ENCODE results near the gene MMP28. TPM values are rescaled to one million over a fixed set of nuclear protein-coding genes. Genes with fewer than 3 reads are reported as not detected.

MMP28 gene
- total RNA-seq, 3 donors from 2014 or later: 5.6 to 25.6 (median 12.3) TPM

DNA sequence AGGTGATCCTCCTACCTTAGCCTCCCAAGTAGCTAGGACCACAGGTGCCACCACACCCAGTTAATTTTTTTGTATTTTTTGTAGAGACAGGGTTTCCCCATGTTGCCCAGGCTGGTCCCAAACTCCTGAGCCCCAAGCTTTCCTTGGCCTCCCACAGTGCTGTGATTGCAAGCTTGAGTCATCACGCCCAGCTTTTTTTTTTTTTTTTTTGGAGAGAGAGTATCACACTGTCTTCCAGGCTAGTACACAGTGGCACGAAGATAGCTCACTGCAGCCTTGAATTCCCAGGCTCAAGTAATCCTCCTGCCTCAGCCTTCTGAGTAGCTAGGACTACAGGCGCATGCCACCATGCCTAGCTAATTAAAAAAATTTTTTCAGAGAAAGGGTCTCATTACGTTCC, 46.1 kb upstream of the MMP28 start:
- H3K36me3 ChIP-seq: no peaks in the 10 kb centered on the region
- TF ChIP-seq POLR2AphosphoS5 (IDR thresholded peaks at IDR 0.05): no peak
- TF ChIP-seq POLR2A (IDR thresholded peaks at IDR 0.05): no peak
- TF ChIP-seq, protein P1, sequence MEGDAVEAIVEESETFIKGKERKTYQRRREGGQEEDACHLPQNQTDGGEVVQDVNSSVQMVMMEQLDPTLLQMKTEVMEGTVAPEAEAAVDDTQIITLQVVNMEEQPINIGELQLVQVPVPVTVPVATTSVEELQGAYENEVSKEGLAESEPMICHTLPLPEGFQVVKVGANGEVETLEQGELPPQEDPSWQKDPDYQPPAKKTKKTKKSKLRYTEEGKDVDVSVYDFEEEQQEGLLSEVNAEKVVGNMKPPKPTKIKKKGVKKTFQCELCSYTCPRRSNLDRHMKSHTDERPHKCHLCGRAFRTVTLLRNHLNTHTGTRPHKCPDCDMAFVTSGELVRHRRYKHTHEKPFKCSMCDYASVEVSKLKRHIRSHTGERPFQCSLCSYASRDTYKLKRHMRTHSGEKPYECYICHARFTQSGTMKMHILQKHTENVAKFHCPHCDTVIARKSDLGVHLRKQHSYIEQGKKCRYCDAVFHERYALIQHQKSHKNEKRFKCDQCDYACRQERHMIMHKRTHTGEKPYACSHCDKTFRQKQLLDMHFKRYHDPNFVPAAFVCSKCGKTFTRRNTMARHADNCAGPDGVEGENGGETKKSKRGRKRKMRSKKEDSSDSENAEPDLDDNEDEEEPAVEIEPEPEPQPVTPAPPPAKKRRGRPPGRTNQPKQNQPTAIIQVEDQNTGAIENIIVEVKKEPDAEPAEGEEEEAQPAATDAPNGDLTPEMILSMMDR (IDR thresholded peaks at IDR 0.05): no peak

DNA sequence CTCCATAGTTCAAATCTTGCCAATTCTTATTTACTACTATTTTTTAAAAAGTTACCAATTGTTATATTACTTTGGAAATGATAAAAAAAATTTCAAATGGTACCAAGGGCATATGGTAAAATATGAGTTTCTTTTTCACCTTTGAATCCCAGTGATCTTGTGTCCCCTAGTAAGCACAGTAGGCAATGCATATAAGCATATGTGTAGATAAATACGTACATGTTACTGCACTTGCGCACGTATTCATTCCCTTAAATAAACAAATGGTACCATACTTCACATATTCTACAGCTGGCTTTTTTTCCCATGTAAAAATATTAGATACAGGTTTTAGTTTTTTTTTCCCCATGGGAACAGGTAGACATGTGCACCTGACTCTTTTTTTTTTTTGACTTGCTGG, 45.7 kb upstream of the MMP28 start:
- H3K36me3 ChIP-seq: no peaks in the 10 kb centered on the region
- TF ChIP-seq POLR2A (IDR thresholded peaks at IDR 0.05) (no peak), POLR2AphosphoS5 (IDR thresholded peaks at IDR 0.05) (no peak)
- TF ChIP-seq, protein P1 (IDR thresholded peaks at IDR 0.05): no peak
- intact Hi-C loops (cut with DNase I; ENCODE audit: low total_unique reads): no loop called here

More for the DNA sequence above, 46.1 kb upstream of the MMP28 start:
- Histone ChIP-seq H3K9me3 (no peaks in the 10 kb centered on the region), H3K27me3 (no peaks in the 10 kb centered on the region), H3K4me1 (no peaks in the 10 kb centered on the region), H3K27ac (no peak overlapping the region), H3K4me3 (no peak overlapping the region)
- no peak for DNase-seq (ENCODE audit: low spot score in 2 of 2)
- intact Hi-C loops (cut with DNase I; ENCODE audit: low total_unique reads): no loop called here

DNA sequence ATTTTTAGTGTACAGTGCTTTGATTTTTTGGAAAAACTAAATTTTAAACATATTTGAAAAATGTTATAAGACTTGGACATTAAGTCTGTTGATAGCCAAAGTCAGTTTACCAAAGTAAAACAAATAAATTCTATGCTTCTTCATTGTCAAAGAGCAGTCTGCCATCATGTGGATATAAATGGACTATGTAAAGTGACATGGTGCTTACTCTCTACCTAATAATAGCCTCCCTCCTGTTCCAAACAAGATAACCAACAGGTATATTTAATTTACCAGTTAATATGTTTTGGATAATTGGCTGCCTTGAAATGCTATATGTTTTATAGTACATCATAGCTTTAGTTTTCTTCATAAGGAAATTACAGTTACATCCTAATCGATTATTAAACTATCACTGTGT, 29.8 kb upstream of the MMP28 start:
- H3K9me3 ChIP-seq: no peaks in the 10 kb centered on the region
- DNase-seq (ENCODE audit: low spot score in 2 of 2): no peak
- H3K4me1 ChIP-seq: no peaks in the 10 kb centered on the region
- no peaks in the 10 kb centered on the region for H3K36me3 ChIP-seq
- no peak overlapping the region for H3K27ac ChIP-seq
- intact Hi-C loops (cut with DNase I; ENCODE audit: low total_unique reads): no loop called here
- TF ChIP-seq, protein P1 (IDR thresholded peaks at IDR 0.05): no peak
- TF ChIP-seq POLR2AphosphoS5 (IDR thresholded peaks at IDR 0.05) (no peak), POLR2A (IDR thresholded peaks at IDR 0.05) (no peak)
- H3K27me3 ChIP-seq: no peaks in the 10 kb centered on the region
- no peak overlapping the region for H3K4me3 ChIP-seq

More for the DNA sequence above, 45.7 kb upstream of the MMP28 start:
- H3K9me3 ChIP-seq: no peaks in the 10 kb centered on the region
- H3K27me3 ChIP-seq: no peaks in the 10 kb centered on the region
- no peaks in the 10 kb centered on the region for H3K4me1 ChIP-seq
- DNase-seq (ENCODE audit: low spot score in 2 of 2): no peak
- no peak overlapping the region for H3K4me3 ChIP-seq
- no peak overlapping the region for H3K27ac ChIP-seq

DNA sequence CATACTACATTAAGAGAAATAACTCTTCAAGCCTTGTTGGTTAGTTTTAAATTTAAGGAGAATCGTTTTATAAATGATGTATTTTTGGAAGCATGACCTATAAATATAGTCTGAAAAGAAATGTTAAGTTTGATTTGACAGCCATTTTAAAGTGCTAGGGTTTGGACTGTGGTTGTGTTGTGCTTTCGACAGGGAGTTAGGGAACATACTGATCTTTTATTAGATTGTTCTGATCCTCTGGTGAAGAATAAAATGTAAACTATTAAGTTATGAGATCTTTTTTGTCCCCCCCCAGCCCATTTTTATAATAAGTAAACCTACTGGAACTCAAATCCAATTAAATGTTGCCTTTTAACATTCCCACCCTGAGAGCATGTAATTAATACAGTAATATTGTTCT, 25.9 kb upstream of the MMP28 start:
- no peaks in the 10 kb centered on the region for H3K27me3 ChIP-seq
- H3K4me1 ChIP-seq: no peaks in the 10 kb centered on the region
- no peak for DNase-seq (ENCODE audit: low spot score in 2 of 2)
- intact Hi-C loops (cut with DNase I; ENCODE audit: low total_unique reads): no loop called here
- H3K36me3 ChIP-seq: no peaks in the 10 kb centered on the region
- no peak overlapping the region for H3K4me3 ChIP-seq
- H3K27ac ChIP-seq: no peak overlapping the region
- H3K9me3 ChIP-seq: no peaks in the 10 kb centered on the region
- no peak for TF ChIP-seq POLR2AphosphoS5 (IDR thresholded peaks at IDR 0.05)

DNA sequence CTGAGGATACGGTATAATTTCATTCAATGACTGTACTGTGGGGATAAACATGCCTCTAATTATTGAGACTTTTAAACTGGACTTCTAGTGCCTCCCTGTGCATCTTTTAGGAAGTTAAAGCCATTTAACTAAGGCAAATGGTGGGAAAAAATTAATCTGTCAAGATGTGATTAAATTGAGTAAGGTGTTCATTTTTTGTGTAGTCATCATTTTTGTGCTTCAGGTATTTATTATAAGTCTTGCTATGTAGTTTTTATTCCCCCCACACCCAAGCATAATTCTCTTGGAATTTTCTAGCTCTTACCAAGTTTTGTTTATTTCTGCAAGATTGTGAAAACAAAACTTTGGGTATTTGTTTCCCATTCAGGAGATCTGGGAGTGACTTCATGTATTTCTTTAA, 24.0 kb upstream of the MMP28 start:
- Histone ChIP-seq H3K4me3 (no peak overlapping the region), H3K4me1 (no peaks in the 10 kb centered on the region), H3K36me3 (no peaks in the 10 kb centered on the region), H3K27me3 (no peaks in the 10 kb centered on the region), H3K27ac (no peak overlapping the region), H3K9me3 (no peaks in the 10 kb centered on the region)
- TF ChIP-seq POLR2A (IDR thresholded peaks at IDR 0.05) (no peak), POLR2AphosphoS5 (IDR thresholded peaks at IDR 0.05) (no peak)
- TF ChIP-seq, protein P1 (IDR thresholded peaks at IDR 0.05): no peak
- intact Hi-C loops (cut with DNase I; ENCODE audit: low total_unique reads): no loop called here
- DNase-seq (ENCODE audit: low spot score in 2 of 2): no peak

DNA sequence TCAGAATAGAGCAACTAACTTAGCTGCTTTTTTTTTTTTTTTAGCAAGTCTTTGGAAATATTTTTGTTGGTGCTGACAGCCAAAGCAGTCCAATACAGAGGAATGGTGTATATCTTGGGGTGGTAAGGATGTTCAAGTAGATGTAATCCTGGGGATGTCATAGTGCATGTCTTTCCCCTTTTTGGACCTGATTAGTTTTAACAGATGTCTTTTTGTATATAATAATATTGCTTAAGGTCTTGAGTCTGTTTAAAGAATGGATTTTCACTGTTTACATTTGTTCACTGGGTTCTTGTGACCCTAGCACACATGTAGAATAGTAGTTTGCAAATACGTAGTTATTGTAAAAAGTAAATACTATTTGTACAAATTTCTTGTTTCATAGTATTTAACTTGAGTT, 21.8 kb upstream of the MMP28 start:
- intact Hi-C loops (cut with DNase I; ENCODE audit: low total_unique reads): no loop called here
- TF ChIP-seq, protein P1 (IDR thresholded peaks at IDR 0.05): no peak
- TF ChIP-seq POLR2AphosphoS5 (IDR thresholded peaks at IDR 0.05) (no peak), POLR2A (IDR thresholded peaks at IDR 0.05) (no peak)
- H3K4me1 ChIP-seq: no peaks in the 10 kb centered on the region
- no peak overlapping the region for H3K27ac ChIP-seq
- no peak overlapping the region for H3K4me3 ChIP-seq
- no peak for DNase-seq (ENCODE audit: low spot score in 2 of 2)
- no peaks in the 10 kb centered on the region for H3K36me3 ChIP-seq
- H3K27me3 ChIP-seq: no peaks in the 10 kb centered on the region
- H3K9me3 ChIP-seq: no peaks in the 10 kb centered on the region

All from breast epithelium (tissue), 4 donors.